ENCODE measurements around the gene GCGR.

Gene GCGR

DNA sequence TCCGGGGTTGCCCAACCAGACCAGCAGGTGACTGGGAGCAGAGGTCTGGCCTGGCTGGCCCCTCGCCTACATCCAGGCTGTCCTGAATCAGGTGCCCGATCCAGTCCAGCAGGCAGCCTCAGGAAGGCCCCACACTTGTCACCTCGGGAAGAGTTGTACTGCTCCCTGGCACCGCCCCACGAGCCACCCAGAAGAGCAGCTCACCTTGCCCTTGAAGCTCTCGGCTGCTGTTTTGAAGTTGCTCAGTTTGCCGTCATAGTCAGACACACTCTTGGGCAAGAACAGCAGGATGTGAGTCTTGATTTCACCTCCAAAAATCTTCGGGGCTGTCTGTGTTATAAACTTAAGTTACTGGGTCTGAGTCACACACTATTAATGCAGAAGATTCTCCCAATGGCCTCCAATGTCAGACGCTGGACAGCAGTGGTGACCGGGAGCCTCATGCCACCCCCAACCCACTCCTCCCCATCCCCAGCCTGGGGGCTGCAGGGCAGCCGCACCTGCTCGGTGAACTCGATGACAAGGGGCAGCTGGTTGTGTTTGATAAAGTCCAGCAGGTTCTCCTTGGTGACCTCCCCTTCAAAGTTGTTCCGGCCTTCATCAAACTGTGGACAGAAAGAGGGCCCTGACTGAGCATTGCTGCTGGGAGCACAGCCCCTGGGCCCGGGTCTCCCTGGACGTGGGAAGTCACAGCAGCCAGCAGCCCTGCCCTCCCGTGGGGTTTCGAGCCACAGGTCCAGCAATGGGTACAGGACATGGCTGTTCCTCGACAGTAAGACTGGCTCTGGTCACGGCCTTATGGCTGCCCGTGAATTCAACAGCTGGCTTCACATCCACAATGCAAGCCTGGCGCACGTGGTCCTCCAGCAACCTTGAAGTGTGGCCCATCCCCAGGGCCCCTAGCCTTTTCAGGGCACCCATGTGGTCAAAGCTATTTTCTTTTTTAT lies 43.1 kb downstream of the GCGR start:
- no peak for DNase-seq (ENCODE audit: low spot score)

DNA sequence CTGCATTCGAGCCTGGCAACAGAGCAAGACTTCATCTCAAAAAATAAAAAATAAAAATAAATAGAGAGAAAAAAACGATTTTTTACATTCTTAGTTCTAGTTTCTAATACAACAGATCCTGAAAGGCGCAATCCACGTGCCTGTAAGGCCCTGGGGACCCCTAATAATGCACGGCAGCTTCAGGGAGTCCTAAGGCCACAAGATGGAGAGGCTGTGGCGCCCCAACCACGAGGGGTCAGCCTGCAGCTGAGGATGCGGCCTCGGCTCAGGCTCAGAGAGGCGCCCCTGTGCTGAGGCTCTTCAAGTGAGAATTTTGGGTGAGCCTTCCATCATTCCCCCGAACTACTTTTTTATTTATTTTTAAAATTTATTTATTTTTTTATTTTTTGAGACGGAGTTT lies 45.5 kb downstream of the GCGR start:
- DNase-seq (ENCODE audit: low spot score), result no peak

DNA sequence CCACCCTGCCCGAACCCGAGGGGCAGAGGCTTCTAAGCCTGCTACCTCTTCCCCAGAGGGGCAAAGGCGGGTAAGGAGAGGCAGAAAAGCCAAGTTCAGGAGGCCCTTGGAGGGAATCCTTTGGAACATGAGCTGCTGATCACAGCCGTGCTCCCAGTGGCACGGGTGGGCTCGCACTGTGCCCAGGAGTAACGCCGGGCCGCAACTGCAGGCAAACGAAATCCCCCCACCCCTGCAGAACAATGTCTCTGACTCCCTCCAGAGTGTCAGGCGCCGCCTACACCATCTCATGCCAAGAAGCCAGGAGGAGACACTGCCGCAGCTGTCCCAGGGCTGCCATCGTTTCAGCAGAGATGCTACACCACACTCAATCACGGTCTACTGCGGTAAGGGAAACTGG lies 47.5 kb downstream of the GCGR start:
- DNase-seq (ENCODE audit: low spot score), result no peak

DNA sequence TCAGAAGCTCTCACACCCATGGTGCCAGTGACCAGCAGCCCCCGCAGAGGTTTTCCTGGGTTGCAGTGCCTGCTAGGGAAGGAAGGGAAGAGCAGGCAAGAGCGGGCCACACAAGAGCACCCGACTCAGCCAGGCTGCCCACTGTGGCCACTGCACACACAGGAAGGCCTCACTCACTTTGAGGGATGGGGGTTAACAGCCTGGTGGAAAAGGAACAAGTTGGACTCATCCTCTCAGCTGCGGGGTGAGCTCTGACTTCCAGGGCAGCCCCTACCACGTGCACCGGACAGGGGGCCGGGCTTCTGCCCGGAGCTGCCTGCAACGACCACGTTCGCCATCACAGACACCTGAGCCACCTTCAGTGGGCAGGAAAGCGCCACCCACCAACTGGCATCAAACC lies 48.3 kb downstream of the GCGR start:
- no peak for DNase-seq (ENCODE audit: low spot score)

DNA sequence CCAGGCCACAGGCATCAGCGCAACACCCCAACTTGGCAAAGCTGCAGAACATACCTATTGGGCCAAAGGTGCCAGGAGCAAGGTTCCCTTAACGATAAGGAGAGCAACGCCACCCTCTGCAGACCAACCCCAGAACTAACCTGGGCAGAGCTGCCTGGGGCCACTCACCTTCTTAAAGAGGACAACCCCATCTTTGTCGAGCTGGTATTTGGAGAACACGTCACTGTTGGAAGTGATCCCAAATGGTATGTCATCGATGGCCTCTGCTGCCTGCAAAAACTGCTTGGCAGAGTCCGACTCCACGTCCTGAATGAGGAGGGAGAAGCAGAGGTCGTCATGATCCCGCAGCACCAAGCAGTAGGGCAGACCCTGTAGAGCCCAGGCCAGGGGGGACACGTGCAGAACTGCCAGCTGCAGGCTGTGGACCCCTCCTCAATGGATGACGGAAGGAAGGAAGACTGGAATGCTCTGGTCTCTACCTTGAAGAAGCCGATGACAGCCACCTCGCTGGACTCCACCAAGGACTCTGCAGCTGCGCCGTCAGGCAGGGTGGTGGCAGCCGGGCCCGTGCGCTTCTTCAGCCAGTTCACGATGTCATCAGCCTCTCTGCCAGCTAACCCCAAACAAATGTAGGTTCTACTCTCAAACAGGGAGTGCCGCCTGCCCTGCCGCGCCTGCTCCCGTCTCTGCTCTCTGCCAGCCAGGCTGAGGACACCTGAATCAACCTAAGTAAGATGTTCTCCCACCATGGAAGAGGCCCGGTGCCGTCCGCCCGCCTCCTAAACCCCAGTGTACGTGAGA lies 51.2 kb downstream of the GCGR start:
- DNase-seq (ENCODE audit: low spot score), result no peak

DNA sequence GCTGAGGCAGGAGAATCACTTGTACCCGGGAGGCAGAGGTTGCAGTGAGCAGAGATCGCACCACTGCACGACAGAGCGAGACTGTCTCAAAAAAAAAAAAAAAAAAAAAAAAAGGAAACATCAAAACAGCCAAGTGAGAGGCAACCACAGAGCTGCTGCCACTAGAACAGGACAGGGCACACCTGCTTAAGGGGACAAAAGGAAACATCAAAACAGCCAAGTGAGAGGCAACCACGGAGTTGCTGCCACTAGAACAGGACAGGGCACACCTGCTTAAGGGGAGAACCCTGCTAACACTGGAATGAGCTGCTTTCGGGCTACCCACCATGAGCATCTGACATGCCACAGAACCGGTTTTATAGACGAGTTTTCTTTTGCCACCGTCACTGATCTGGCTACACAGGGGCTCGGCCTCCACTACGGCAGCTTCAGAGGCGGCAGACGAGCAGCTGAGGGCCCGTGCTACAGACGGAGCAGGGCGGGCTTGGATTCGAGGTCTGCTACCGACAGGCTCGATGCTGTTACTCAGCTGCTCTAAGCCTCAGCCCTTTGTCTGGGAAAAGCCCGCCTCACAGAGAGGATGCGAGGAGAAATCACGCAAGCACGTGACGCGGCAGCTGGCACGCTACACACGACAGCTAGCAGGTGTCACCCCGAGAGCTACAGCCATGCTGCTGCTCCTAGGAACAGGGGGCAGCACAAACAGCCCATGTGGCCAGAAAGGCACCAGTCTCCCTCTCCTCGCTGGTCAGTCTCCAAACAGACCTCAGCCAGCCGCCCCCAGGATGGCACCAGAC lies 54.4 kb downstream of the GCGR start:
- no peak for DNase-seq (ENCODE audit: low spot score)

DNA sequence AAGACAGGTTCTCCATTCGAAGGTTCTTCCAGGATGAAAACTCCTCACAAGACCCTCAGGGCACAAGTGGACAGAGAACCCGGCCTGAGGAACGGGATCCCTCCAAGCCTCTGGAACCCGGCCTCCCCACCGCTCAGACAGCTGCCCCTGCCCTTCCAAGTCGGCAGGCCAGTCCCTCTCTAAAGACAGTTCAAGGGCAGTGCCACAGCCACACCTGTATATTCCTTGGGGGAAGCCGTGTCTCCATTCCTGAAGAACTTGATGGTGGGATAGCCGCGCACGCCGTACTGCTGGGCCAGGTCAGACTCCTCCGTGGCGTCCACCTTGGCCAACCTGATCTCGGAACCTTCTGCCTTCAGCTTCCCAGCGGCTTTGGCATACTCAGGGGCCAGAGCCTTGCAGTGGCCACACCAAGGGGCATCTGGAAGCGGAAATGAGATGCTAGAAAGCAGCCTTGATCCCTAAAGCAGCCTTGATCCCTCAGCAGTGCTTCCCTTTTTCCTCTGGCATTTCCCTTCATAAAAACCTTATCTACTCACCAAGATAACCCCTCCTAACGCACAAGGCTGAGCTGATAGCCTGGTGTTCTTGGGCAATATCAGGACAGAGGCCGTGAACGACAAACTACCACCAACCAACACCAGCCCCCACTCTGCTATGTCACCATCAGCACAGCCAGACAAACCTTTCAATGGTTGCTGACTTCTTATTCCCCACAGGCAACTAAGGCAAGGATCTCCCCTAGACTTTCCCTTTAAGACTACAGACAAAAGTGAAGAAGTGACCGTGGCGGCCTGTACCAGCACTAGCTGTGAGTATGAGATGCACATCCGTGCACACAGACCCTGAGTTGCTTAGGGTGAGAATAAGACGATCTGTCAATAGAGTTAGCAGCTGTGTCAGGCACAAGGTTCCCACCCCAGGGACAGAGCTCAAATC lies 55.3 kb downstream of the GCGR start:
- no peak for DNase-seq (ENCODE audit: low spot score)

DNA sequence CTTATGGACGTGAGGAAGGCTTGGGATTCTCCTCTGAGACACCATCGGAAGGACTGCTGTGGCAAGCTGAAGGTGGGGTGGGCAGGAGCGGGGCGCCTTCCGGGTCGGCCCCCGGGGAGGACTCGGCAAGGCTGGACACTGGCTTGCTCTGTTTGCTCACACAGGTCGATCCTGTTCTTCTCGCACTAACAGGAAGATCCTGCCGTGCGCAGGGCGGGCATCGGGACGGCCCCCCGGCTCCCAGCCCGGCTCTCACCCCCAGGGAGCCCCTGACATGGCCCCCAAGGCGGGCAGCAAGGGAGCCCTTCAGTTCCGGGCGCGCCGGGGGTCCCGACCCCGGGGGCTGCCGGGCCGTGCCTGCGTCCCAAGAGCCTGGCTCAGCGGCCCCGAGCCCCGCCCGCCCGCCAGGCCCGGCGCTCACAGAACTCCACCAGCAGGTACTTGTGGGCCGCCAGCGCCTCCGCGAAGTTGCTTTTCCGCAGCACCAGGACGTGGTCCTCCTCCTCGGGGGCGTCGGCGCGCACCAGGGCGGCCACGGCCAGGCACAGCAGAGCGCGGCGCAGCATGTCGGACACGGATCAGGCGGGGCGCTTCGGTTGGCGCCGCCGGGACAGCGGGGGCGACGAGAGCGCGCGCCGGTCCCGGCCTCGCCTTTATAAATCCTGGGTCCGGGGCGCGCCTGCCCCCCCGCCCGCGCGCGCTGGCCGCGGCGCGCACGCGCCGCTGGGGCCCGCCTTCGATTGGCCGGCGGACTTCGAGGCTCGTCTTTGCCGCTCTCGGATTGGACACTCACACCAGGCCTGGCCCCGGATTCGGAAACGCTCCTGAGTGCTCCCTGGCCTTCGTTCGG lies 56.2 kb downstream of the GCGR start, which contains the start of gene P4HB:
Gene P4HB, minus strand, starts transcription at position 630 of the 850 bp plus-strand sequence. Its CDS starts 64 bp downstream, at position 566.
- no peak for DNase-seq (ENCODE audit: low spot score)

DNA sequence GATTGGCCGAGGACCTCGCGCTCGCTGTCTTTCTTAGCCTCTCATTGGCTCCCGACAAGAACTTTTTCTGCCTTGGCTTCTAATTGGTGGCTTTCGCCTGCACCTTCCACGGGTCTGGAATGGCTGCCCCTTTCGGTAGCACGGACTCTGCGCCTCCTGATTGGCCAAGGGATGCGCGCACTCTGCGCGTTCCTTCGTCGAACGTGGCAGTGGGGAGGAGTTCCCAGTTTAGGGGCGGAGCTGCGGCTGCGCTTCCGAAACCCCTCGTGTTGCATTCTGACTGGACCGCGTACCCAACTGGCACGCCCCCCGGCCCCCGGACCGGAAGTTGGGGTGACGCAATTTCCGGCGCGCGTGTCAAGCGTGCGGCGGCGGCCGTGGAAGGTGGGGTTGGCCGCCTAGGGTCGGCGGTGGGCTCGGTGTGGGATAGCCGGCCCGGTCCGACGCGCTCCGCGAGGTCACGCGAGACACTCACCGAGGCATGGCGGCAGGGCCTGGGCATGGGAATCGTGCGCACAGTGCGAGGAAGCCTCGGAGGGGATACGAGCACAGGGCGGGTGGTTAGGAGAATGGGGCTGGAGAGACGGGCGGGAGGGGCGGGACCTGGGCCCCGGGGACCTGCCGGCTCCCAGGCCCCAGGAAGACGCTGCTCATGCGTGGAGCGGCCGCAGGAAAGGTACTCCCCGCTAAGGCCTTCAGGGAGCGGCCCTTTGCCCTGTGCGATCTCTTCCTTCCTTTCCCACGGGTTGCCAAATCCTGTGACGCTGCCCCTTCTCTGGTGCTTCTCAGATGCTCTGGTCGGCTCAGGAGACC lies 57.0 kb downstream of the GCGR start:
- DNase-seq (ENCODE audit: low spot score), result peak; percentile 100

DNA sequence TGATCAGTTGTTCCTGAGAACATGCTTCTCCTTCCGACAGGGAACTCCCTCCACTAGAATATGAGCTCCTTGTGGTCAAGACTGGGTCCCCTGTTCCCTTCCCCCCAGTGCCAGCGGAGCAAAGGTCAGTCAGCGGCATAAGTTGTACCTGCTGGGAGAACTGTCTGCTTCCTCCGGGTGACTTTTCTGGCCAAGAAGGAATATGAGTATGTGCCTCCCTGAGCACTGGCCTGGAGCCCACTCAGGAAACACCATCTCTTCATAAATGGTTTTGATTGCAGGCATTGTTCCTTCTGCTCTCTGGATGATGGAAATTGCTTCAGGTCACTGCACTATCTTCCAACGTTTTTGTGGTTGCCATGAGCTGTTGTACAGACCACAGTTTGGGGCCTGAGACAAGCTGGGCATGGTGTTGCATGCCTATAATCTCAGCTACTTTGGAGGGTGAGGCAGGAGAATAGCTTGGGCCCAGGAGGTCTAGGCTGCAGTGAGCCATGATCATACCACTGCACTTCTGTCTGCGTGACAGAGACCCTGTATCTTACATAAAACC lies 59.2 kb downstream of the GCGR start:
- DNase-seq (ENCODE audit: low spot score), result no peak

All from pons (tissue), 1 donor.